ENCODE measurements around the gene CFI. TPM values are rescaled to one million over a fixed set of nuclear protein-coding genes. Genes with fewer than 3 reads are reported as not detected.

The CFI gene
- total RNA-seq, 2 donors from 2014 or later, result 4.9 to 28.0 TPM

DNA sequence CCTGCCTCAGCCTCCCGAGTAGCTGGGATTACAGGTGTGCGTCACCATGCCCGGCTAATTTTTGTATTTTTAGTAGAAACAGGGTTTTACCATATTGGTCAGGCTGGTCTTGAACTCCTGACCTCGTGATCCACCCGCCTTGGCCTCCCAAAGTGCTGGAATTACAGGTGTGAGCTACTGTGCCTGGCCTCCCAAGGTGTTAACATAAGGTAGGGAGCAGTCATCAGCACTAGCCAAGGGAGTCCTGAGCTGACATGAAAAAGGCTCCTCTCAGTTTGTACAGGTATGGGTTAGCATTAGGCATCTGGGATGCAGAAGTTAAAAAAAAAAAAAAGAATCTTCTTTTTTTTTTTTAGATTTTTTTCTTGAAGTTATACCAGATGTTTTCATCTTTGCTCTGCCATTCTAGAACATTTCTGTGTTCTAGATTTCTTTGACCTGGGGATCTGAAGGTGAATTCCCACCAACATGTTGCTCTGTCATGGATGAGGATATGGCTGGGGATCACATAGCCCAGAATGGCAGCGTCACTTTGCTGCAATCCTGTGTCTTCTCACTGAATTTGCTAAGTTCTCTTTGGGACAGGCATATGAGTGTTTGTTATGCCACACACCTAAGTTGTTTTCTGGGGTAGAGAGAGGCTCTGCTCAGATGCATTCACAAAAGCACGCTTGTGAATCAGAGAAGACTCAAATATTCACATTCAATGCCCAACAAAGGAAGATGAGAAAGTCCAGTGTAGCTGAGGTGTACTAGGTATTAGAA lies 47.5 kb downstream of the CFI start:
- TF ChIP-seq POLR2A (IDR thresholded peaks at IDR 0.05) (no peak), POLR2AphosphoS5 (IDR thresholded peaks at IDR 0.05) (no peak)
- TF ChIP-seq, protein P1, sequence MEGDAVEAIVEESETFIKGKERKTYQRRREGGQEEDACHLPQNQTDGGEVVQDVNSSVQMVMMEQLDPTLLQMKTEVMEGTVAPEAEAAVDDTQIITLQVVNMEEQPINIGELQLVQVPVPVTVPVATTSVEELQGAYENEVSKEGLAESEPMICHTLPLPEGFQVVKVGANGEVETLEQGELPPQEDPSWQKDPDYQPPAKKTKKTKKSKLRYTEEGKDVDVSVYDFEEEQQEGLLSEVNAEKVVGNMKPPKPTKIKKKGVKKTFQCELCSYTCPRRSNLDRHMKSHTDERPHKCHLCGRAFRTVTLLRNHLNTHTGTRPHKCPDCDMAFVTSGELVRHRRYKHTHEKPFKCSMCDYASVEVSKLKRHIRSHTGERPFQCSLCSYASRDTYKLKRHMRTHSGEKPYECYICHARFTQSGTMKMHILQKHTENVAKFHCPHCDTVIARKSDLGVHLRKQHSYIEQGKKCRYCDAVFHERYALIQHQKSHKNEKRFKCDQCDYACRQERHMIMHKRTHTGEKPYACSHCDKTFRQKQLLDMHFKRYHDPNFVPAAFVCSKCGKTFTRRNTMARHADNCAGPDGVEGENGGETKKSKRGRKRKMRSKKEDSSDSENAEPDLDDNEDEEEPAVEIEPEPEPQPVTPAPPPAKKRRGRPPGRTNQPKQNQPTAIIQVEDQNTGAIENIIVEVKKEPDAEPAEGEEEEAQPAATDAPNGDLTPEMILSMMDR (IDR thresholded peaks at IDR 0.05), result no peak
- Histone ChIP-seq H3K4me1 (replicated peaks) (no peaks in the 10 kb centered on the region), H3K9me3 (no peaks in the 10 kb centered on the region), H3K4me3 (no peak overlapping the region), H3K27me3 (replicated peaks; ENCODE audit: insufficient read depth) (no peaks in the 10 kb centered on the region), H3K27ac (no peak overlapping the region), H3K36me3 (no peaks in the 10 kb centered on the region)
- intact Hi-C loops (cut with DNase I), result no loop called here
- no peak for DNase-seq (ENCODE audit: low spot score)
- WGBS, result 83% methylated on average over 7 of the region's 7 CpGs

DNA sequence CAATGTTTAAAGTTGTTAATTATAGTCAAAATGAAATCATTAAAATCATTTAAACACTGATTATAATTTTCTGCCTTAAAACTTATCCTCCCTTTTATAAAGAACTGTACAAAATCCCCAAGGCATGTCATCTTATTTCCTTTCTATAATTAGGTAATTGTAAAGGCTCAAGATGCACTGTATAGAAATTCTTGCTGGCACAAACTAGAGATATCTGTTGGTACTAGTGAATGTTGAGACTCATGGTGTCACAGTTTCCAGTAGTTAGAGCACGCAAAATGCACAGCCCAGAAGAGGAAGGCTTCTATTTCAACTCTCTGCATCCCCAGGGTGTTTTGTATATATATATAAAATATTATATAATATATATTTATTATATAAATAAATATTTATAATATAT lies 49.3 kb downstream of the CFI start:
- intact Hi-C loops (cut with DNase I), result no loop called here
- Histone ChIP-seq H3K9me3 (no peaks in the 10 kb centered on the region), H3K4me3 (no peak overlapping the region), H3K27ac (no peak overlapping the region), H3K4me1 (replicated peaks) (no peaks in the 10 kb centered on the region), H3K27me3 (replicated peaks; ENCODE audit: insufficient read depth) (no peaks in the 10 kb centered on the region), H3K36me3 (no peaks in the 10 kb centered on the region)
- no peak for DNase-seq (ENCODE audit: low spot score)
- TF ChIP-seq, protein P1 (IDR thresholded peaks at IDR 0.05), result no peak
- TF ChIP-seq POLR2AphosphoS5 (IDR thresholded peaks at IDR 0.05), result no peak
- no peak for TF ChIP-seq POLR2A (IDR thresholded peaks at IDR 0.05)
- 0% methylated on average over 1 of the region's 1 CpG for WGBS

DNA sequence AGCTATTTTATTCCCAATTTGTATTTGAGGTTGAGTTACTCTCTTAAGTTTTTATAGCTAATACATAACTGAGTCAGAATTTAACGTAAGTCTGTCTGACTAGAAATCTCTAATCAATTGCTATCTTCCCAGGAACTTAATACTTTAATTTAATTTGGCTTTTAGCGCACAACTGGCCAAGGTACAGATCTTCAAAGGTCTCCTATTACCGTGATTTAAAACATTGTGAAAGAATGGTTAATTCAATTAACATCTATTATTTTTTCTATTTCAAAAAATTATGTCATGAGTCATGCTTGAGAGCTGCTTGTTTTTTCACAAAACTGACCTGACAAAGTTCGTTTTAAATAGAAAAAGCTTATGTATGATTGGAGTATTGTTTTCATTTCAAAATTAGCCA lies 49.9 kb downstream of the CFI start:
- no peak overlapping the region for H3K27ac ChIP-seq
- no peaks in the 10 kb centered on the region for H3K36me3 ChIP-seq
- WGBS, result 77% methylated on average over 4 of the region's 4 CpGs
- DNase-seq (ENCODE audit: low spot score), result no peak
- H3K4me1 ChIP-seq (replicated peaks), result no peaks in the 10 kb centered on the region
- H3K9me3 ChIP-seq, result no peaks in the 10 kb centered on the region
- H3K4me3 ChIP-seq, result no peak overlapping the region
- intact Hi-C loops (cut with DNase I), result no loop called here
- TF ChIP-seq, protein P1 (IDR thresholded peaks at IDR 0.05), result no peak
- no peak for TF ChIP-seq POLR2A (IDR thresholded peaks at IDR 0.05)
- no peak for TF ChIP-seq POLR2AphosphoS5 (IDR thresholded peaks at IDR 0.05)
- H3K27me3 ChIP-seq (replicated peaks; ENCODE audit: insufficient read depth), result no peaks in the 10 kb centered on the region

DNA sequence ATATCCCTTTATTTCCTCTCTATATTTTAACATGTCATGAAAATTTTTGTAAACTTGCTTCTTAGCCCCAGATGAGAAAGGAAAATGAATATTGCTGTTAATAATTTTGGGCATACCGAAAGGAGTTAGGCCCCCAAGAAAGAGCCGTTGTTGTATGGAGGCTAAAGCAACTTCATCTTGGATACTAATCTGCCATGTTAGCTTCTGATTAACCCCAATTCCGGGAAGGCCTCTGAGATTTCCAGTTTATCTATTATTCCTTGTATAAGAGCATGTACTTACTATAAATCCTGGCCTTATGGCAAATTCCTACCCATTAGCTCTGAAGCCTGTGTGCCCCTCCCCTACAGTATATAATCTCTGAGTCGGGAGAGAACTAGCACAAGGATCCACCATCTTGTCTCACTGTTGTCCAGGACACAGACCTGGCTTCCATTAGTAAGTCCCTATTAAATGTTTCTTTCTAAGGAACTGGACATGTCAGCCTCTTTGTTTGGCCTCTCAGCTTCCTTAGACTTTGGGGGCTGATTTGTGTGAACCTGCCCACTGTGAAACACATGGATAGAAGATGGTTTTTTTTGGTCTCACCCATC lies 51.1 kb downstream of the CFI start:
- 90% methylated on average over 4 of the region's 4 CpGs for WGBS
- H3K4me3 ChIP-seq, result no peak overlapping the region
- H3K9me3 ChIP-seq, result no peaks in the 10 kb centered on the region
- DNase-seq (ENCODE audit: low spot score), result no peak
- intact Hi-C loops (cut with DNase I), result no loop called here
- H3K27ac ChIP-seq, result no peak overlapping the region
- no peaks in the 10 kb centered on the region for H3K36me3 ChIP-seq
- H3K4me1 ChIP-seq (replicated peaks), result no peaks in the 10 kb centered on the region
- H3K27me3 ChIP-seq (replicated peaks; ENCODE audit: insufficient read depth), result no peaks in the 10 kb centered on the region
- TF ChIP-seq POLR2A (IDR thresholded peaks at IDR 0.05) (no peak), POLR2AphosphoS5 (IDR thresholded peaks at IDR 0.05) (no peak)
- TF ChIP-seq, protein P1 (IDR thresholded peaks at IDR 0.05), result no peak
